Measurements from ENCODE around the gene TMOD2.

Gene TMOD2

DNA sequence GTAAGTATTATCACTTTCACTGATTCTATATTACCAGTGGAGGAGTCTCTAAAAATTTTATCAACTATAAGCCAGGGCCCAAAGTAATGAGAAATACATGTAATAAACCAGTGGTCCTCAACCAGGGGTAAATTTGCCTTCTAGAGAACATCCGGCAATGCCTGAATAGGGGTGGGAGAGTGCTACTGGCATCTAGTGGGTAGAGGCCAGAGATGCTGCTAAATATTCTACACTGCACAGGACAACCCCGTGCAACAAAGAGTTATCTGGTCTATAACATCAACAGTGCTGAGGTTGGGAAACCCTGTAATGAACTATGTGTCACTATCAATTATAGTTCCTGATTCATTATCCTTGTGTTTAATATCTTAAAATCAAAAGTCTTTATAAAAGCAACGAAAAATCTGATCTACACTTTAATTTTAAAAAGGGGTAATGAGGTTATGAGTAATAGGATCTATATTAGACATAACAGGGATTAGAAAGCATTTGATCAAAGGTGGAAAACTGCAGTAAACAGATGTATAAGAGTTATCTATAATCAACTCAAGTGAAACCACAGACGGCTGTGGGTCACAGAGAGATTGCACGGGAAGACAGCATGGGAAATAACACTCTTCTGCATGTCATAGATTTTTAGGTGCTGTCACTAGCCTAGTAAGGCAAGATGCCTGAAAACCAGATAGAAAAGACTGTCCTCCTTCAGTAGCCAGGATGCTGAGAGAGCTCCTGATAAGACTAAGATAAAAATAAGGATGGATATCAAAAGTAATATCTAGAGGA is 16.0 kb upstream of the TMOD2 start:
- DNase-seq: peak in 1 of 56 donors; percentile 13

DNA sequence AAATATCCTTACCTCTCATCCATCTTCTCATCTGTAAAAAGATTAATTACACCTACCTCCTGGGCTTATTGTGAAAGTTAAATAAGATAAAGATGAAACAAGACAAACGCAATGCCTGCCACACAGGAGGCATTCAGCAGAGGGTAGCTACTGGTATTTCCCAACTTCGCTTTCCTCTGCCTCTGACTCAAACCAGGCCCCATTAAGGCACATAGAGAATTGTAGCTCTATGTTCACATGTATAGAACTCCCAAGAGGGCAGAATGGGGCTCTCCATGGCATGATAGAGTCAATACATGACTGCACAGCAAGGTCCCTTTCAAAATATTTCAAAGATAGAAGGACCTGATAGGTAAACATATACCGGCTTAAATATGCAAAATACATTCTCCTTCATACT is 15.3 kb upstream of the TMOD2 start:
- DNase-seq: no peak

DNA sequence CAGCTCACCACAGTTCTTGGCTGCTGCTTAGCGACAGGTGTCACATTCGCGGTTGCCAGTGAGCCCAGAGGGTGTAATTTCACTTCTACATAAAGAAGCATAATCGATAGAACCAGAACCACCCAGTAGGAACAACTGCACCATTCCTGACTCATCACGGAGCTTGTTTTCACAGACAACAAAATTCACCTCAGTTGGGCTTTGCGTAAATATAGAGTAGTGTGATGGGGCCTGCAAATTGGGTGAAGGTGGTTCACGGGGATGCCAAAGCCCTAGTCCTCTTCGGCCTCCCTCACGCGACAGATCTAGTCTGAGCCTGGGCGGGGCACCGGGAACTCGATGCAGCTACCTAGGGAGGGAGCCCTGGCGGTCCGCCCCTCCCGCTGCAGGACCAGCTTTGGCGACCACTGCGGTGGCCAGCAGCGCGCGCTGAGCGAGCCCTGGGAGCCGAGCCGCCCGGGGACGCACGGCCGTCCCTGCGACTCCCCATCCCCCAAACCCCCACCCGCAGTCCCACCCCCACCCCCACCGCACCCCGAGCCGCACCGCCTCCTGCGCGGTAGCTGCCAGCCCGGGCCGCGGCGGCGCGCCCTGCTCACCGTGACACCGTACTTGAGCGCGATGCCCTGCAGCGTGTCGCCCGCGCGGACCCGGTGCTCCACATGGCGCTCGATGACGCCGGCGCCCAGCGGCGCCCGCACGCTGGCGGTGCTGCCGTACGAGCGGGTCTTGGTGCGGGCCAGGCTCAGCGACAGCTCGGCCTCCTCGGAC is 14.5 kb upstream of the TMOD2 start:
- DNase-seq: peak in 36 of 56 donors; percentile 38 to 80 (median 64)

DNA sequence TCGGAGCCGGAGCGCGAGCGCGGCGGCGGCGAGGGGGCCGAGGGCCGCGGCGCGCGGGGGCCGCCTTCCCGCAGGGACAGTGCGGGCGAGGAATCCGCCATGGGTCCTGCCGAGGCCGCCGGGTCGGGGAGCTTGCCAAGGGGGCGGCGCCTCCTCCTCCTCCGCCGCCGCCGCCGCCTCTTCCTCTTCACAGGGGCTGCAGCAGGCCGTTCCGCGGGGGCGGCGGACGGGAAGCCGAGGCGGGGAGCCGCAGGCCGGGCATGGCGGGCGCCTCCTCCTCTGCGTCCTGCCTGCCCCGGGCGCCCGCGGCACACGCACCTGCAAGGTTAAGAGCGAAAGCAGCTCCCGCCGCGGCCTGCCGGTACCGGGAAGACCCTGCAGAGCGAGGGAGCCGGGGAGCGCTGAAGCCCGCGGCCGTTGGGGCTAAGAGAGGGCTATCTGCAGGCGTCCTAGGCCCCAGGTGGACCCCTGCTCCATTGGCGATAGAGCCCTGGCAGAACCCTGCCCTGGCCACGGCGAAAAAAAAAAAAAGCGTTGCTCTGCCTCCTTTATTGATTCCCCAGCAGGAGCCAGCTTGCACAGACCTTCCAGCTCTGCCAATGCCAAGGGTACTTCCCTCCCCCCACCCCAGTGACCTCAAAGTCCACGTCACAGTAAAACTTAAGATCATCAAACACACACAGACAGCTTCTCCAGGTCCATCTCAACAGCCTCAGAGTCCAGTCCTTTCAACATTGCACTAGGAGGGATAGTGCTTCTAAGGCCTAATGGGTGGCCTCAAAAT is 13.7 kb upstream of the TMOD2 start, which contains the start of gene LYSMD2:
LYSMD2 (minus strand) TSS at position 134 of the 784 bp plus-strand sequence; CDS start at position 101, 33 bp downstream.
- DNase-seq: peak in 44 of 56 donors; percentile 36 to 78 (median 60)

DNA sequence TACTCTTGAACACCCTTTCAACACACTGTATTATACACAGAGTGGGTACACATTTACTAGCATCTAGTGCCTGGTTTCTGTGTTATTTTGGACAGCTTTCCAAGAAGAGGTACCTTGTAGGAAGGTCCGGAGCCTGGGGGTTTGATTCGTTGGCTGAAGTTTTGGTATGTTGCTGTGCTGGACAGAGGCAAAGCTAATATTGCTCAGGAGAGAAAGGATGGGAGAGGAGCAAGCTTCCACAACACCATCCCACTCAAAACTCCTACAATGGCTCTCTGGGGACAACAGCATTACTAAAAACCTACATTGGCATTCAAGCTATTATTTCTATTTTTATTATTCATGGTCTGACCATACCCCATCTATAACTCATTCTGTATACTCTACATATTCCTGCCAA is 12.8 kb upstream of the TMOD2 start:
- DNase-seq: no peak

DNA sequence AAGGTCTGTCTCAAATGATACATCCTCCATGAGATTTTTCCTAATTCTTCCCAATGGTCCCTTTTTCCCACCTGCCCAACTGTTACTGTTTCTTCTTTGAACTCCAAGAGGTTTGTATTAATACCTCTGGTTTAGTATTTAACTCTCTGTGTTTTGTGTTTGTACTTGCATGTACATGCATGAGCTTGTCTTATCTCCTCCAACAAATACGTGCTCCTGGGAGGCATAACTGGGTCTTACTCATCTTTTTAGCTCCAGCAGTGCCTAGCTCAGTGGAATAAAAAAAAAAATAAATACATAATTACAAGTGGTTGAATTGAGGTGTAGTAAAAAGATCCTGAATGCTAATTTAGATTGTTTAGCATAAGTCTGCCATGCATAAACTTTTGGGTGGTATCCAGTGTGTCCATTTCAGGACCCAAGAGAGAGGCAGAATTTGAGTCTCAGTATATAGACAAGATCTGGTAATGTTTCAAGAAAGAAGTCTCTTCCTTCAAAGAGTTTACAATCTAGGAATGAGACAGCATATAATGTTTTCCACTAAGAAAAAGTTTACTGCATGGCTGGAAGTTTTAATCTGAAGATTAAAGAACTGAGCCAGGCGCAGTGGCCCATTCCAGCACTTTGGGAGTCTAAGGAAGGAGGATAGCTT is 12.2 kb upstream of the TMOD2 start:
- DNase-seq: no peak

DNA sequence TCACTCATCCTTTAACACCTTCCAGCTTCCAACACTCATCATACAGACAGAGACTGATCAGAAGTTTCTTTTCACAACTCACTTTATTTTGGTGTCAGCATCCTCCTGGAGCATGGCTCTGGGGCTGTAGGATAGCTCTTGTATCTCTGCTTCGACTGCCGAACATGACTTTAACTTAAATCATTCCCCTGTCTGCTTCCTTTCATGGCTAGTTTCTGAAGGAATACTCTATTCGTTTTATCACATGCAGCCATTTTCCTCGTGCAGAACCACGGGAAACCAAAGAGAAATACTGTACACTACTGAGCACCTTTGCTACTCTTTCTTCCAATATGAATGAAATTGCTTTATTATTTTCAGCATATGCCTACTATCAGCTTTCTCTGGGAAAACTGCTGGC is 2.1 kb upstream of the TMOD2 start:
- no peak for DNase-seq

DNA sequence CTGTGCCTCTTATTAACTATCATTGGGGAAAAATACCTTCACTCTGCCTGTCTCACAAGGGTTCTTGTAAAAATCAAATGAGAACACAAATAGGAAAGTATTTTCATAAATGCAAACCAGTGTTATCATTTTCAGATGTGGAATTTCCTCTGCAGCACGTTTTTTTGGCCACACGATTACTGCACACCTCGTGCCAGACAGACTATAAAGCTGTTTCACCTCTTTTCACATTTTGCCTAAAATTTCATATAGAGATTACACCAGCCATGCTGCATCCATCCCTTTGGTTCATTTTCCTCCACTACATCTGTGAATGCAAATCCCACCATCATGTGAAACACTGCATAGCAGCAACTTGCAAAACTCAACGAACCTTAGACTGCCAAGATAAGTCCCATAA is 1.2 kb upstream of the TMOD2 start:
- DNase-seq: no peak

DNA sequence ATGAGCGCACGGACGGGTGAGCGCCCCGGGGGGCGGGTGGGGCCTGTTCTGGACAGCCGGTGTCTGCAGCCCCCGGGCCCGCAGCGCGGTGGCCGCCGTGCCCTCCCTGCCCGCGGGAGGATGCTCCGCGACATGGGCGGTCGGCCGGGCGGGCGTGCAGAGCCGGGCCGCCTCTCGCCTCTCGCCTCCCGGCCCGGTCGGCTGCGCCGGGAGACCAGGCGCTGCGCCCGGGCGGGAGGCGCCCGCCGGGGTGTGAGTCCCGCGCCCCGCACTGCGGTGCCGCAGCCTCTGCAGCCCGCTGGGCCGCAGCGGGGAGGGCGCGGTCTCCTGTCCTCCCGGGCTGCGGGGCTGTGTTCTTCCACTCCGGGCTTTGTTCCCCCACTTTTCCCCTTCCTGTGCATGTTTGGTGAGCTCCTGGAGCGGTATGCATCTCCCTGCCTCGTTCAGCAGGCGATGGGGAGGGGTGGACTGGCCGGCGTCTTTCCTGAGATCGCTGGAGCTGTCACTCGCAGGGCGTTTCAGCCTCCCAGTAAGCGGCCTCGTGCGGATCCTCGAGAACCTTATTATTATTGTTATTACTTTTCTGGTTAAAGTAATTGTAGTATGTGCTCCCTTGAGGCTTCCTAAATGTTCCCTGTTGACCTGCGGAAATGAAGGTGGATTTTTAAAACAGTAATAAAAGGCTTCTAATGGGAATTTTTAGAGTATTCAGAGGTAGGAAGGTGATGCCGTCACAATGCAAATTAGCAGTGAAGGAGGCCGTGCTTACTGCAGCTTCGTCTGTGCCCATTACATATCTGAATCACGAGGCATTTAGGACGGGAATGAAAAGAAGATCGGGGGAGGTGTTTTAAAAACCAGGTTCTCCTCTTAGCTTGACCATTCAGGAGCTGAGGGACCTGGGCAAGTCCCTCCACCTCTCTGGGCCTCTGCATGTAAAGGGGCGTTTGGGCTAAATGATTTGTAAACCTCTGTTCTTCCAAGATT is 593 bp downstream of the TMOD2 start:
- DNase-seq: peak in 28 of 56 donors; percentile 19 to 58 (median 37)

DNA sequence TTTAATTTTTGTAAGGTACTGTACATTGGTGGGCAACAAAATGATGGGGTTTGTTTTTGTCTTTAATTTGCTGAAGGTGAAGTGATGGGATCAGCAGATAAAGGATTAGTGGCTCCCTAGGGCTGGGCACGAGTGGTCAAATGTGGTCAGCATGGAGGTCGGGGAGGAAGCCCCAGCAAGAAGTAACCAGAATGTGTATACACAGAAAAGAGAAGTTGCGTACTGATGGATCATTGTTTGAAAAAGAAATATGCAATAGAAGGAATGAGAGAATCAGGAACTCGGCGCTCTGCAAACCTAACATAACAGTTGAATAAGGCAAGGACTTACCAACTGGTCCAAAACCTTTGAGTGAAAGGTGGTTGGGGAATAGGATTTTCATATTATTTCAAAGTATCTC is 1.5 kb downstream of the TMOD2 start:
- DNase-seq: no peak

DNA sequence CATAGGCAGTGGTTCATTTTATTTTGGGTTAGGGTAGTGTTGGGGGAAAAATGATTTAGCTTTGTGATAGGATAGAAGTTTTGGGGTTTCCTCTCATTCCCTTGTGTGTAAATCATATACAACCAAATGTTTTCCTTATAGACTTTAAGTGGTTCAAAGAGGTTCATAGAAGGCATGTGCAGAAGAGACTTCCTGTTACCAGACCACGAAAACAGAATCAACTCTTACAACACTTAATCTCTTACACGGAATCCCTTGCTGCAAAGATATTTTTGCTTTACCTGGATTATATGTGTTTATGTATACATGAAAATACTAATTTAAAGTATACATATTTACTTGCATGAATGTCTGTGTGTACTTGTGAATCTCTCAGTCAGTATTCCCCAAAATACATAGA is 2.9 kb downstream of the TMOD2 start:
- no peak for DNase-seq

DNA sequence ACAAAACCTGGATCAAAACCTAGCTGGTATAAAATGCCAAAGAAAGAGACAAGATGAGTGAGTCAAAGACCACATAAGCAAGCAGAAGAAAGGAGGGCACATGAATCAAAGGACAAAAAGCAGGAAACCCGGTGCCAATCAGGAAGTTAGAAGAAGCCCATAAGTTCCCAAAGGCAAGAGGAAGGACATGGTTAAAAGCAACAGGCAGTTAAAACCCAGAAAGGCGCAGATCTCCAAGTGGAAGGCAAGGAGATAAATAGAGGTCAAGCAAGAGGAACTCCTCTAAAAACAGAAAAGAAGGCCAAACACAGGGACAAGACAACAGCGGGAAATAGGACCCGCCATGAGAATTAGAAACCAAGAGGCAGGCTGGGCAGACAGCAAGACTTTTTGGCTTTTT is 4.4 kb downstream of the TMOD2 start:
- DNase-seq: no peak

DNA sequence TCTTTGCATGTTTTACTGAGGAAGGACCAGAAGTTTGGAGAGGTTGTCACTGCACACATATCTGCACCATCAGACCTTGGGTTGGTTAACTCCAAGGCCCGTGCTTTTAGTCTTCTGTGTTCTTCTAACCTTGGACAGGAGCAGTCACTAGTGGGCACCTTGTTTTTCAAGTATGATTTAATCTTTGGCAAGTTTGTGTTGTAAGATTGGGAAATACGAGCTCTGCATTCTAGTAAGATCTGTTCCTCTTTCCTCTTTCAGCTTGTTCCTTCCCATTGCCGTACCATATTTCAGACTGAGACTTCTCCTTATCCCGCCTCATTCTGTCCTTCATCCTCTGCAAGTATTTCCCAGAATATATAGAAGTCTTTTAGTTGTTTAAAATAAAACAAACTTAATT is 5.1 kb downstream of the TMOD2 start:
- no peak for DNase-seq

DNA sequence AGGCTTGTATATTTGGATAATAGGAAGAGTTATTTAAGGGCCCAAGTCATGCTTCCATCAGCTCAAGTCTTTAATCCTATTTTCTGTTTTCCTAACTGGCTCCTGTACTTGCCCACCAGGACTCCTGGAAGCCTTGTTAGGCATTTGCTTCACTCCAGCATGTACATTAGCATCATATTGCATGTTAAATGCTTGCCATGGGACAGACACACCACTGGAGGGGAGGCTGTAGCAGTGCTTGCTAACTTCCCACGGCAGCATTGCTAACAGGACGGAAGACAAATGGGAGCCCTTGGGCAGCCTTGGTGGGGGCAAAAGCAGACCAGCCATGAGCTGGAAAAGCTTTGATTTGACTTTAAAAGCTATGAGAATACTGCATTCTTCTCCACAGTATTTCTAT is 6.1 kb downstream of the TMOD2 start:
- DNase-seq: no peak

DNA sequence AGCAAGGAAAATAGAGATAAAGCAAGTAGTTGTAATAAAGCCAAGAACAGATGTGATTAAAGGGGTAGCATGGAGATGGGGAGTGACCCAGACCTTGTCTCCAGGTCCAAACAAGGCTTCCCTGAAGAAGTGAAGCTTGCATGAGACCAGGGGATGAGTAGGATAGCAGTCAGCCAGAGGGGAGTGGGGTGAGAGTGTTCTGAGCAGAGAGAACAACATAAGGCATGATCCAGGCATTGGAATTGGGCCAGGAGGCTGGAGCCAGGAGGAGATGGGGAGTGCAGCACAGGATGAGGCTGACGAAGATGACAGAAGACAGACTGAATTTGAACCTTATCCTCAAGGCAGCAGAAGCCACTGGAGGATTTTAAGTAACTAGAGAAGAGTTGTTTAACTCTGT is 7.2 kb downstream of the TMOD2 start:
- peak in 37 of 56 donors; percentile 15 to 76 (median 41) for DNase-seq

DNA sequence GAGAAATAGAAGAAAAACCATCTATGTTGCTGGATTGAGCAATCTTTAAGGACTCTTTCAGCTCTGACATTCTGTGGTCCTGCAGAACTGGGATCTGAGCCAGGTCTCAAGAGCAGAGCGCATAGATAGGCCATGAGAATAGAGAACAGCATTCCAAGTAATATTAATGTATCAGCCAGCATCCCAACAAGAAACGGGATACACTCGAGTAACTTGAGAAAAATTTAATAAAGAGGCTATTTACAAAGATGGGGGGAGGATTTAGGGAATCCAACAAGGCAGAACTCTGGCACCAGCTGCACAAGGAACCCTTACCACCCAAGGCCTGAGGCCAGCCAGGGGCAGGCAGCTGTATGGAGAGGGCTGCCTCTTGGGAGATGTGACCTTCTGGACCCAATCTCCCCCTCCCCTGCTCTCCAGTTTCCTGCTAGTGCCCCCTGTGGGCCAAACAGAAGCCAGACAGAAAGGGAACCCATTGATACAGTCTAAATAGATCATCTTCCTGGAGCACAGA is 8.2 kb downstream of the TMOD2 start:
- DNase-seq: peak in 2 of 56 donors; percentile 17 to 22

DNA sequence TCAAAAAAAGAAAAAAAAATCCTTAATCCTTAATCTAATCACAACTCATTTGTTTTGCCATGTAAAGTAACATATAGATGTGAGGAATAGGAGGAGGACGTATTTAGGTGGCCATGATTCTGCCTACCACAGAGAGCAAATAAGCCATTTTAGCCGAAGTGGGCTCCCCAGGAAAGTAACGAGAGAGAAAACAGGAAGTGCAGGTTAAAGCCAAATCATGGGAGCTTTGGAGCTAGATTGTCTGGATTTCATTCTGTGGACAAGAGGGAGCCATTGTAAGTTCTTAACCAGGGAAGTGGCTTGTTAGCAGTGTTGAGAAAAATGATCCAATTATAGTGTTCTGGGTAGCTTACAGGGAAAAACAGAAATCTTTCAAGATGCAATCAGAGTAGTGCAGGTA is 9.4 kb downstream of the TMOD2 start:
- DNase-seq: no peak

DNA sequence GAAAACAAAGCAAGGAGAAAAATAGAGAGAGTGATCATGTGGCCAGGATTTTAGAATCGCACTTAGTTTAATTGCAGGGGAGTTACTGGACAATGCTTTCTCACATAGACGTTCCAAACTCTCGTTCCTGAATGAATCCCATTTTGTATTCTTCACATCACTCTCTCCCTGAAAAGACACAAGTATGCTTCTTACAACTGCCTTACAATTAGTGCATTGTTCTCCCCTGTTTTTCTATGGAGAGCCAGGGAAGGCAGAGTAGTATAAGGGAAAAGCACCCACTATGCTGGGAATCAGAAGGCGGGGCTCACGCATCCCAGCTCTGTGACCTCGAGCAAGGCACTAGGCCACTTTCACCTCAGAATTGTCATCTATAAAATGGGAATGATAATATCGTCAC is 14.4 kb downstream of the TMOD2 start:
- DNase-seq: peak in 33 of 56 donors; percentile 4 to 62 (median 33)

DNA sequence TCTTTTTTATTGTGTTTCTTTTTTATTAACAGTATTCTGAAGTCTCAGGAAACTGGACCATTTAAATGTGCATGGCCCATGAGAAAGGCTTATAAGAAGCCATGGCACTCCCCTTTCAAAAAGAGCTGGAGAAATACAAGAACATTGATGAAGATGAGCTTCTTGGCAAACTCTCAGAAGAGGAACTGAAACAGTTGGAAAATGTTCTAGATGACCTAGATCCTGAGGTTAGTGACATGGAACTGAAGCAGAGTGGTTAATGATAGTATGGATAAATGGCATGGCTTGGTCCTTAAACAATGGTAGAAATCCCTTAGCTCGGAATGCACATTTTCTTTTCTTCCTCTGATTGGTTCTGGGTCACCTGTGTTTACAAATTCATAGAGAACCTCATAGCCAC is 14.9 kb downstream of the TMOD2 start:
- DNase-seq: no peak

DNA sequence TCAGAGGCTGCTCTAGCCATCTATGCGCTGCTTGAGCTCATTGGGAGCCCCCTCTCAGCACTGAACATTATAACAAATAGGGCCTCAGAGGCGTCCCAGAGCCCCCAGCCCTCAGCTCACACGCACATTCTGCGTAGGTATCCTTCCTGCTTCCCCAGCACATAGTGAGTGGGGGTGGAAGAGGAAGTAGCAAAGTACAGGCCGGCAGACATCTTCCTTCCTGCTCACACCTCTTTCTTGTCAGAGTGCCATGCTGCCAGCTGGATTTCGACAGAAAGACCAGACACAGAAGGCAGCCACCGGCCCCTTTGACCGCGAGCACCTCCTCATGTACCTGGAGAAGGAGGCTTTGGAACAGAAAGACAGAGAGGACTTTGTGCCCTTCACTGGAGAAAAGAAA is 16.6 kb downstream of the TMOD2 start:
- DNase-seq: no peak
